Measurements from ENCODE around the gene SPHKAP.

Gene SPHKAP

GRCh38 chr2:228064024-228064423 lies 117.5 kb downstream of the SPHKAP start:
- DNase-seq (ENCODE audit: insufficient read length) (no peak), FAIRE-seq (no peak)
- TF ChIP-seq POLR2AphosphoS5 (IDR thresholded peaks at IDR 0.05; ENCODE audit: low read depth, low read length): no peak
- no peak for TF ChIP-seq POLR2A (IDR thresholded peaks at IDR 0.05; ENCODE audit: low read depth, low read length)
- TF ChIP-seq TAF1 (IDR thresholded peaks at IDR 0.05; ENCODE audit: borderline replicate concordance, low read depth, low read length): no peak

- no peak for TF ChIP-seq POLR2AphosphoS5 (IDR thresholded peaks at IDR 0.05; ENCODE audit: low read depth, low read length)
- no peak for TF ChIP-seq POLR2A (IDR thresholded peaks at IDR 0.05; ENCODE audit: low read depth, low read length)
- no peak for FAIRE-seq
- DNase-seq (ENCODE audit: insufficient read length): no peak
Observed at GRCh38 chr2:228063558-228063957, 117.9 kb downstream of the SPHKAP start.

- no peak for TF ChIP-seq POLR2A (IDR thresholded peaks at IDR 0.05; ENCODE audit: low read depth, low read length)
- TF ChIP-seq POLR2AphosphoS5 (IDR thresholded peaks at IDR 0.05; ENCODE audit: low read depth, low read length): no peak
- no peak for TF ChIP-seq TAF1 (IDR thresholded peaks at IDR 0.05; ENCODE audit: borderline replicate concordance, low read depth, low read length)
- FAIRE-seq: no peak
Observed at GRCh38 chr2:228059735-228060134, 121.8 kb downstream of the SPHKAP start.

GRCh38 chr2:228056293-228057097 lies 125.0 kb downstream of the SPHKAP start:
- FAIRE-seq: no peak
- TF ChIP-seq POLR2A (IDR thresholded peaks at IDR 0.05; ENCODE audit: low read depth, low read length) (no peak), POLR2AphosphoS5 (IDR thresholded peaks at IDR 0.05; ENCODE audit: low read depth, low read length) (no peak), TAF1 (IDR thresholded peaks at IDR 0.05; ENCODE audit: borderline replicate concordance, low read depth, low read length) (no peak)
- DNase-seq (ENCODE audit: insufficient read length): no peak

More at GRCh38 chr2:228059735-228060134, 121.8 kb downstream of the SPHKAP start:
- DNase-seq (ENCODE audit: insufficient read length): no peak

- DNase-seq (ENCODE audit: insufficient read length): no peak
- FAIRE-seq: no peak
- no peak for TF ChIP-seq POLR2AphosphoS5 (IDR thresholded peaks at IDR 0.05; ENCODE audit: low read depth, low read length)
- no peak for TF ChIP-seq TAF1 (IDR thresholded peaks at IDR 0.05; ENCODE audit: borderline replicate concordance, low read depth, low read length)
- TF ChIP-seq POLR2A (IDR thresholded peaks at IDR 0.05; ENCODE audit: low read depth, low read length): no peak
Observed at GRCh38 chr2:228048838-228049490, 132.5 kb downstream of the SPHKAP start.

GRCh38 chr2:228040995-228041394 lies 140.5 kb downstream of the SPHKAP start:
- TF ChIP-seq POLR2AphosphoS5 (IDR thresholded peaks at IDR 0.05; ENCODE audit: low read depth, low read length): no peak
- no peak for TF ChIP-seq TAF1 (IDR thresholded peaks at IDR 0.05; ENCODE audit: borderline replicate concordance, low read depth, low read length)
- TF ChIP-seq POLR2A (IDR thresholded peaks at IDR 0.05; ENCODE audit: low read depth, low read length): no peak
- FAIRE-seq: no peak
- no peak for DNase-seq (ENCODE audit: insufficient read length)

- no peak for TF ChIP-seq POLR2A (IDR thresholded peaks at IDR 0.05; ENCODE audit: low read depth, low read length)
- no peak for TF ChIP-seq POLR2AphosphoS5 (IDR thresholded peaks at IDR 0.05; ENCODE audit: low read depth, low read length)
- TF ChIP-seq TAF1 (IDR thresholded peaks at IDR 0.05; ENCODE audit: borderline replicate concordance, low read depth, low read length): no peak
- peak; percentile 46 for FAIRE-seq
- DNase-seq (ENCODE audit: insufficient read length): no peak
Observed at GRCh38 chr2:228039752-228040534, 141.5 kb downstream of the SPHKAP start.

GRCh38 chr2:228038967-228039366 lies 142.5 kb downstream of the SPHKAP start:
- DNase-seq (ENCODE audit: insufficient read length): no peak
- FAIRE-seq: no peak
- no peak for TF ChIP-seq TAF1 (IDR thresholded peaks at IDR 0.05; ENCODE audit: borderline replicate concordance, low read depth, low read length)
- no peak for TF ChIP-seq POLR2AphosphoS5 (IDR thresholded peaks at IDR 0.05; ENCODE audit: low read depth, low read length)
- no peak for TF ChIP-seq POLR2A (IDR thresholded peaks at IDR 0.05; ENCODE audit: low read depth, low read length)

GRCh38 chr2:228037915-228038314 lies 143.6 kb downstream of the SPHKAP start:
- DNase-seq (ENCODE audit: insufficient read length) (no peak), FAIRE-seq (no peak)
- TF ChIP-seq POLR2A (IDR thresholded peaks at IDR 0.05; ENCODE audit: low read depth, low read length) (no peak), TAF1 (IDR thresholded peaks at IDR 0.05; ENCODE audit: borderline replicate concordance, low read depth, low read length) (no peak), POLR2AphosphoS5 (IDR thresholded peaks at IDR 0.05; ENCODE audit: low read depth, low read length) (no peak)

- DNase-seq (ENCODE audit: insufficient read length): no peak
- no peak for FAIRE-seq
- no peak for TF ChIP-seq TAF1 (IDR thresholded peaks at IDR 0.05; ENCODE audit: borderline replicate concordance, low read depth, low read length)
Observed at GRCh38 chr2:228023619-228024018, 157.9 kb downstream of the SPHKAP start.

- DNase-seq (ENCODE audit: insufficient read length) (no peak), FAIRE-seq (no peak)
- TF ChIP-seq POLR2A (IDR thresholded peaks at IDR 0.05; ENCODE audit: low read depth, low read length) (no peak), TAF1 (IDR thresholded peaks at IDR 0.05; ENCODE audit: borderline replicate concordance, low read depth, low read length) (no peak), POLR2AphosphoS5 (IDR thresholded peaks at IDR 0.05; ENCODE audit: low read depth, low read length) (no peak)
Observed at GRCh38 chr2:228018311-228018710, 163.2 kb downstream of the SPHKAP start.
